ENCODE results near the gene NOC2L. TPM values are rescaled to one million over a fixed set of nuclear protein-coding genes. Genes with fewer than 3 reads are reported as not detected.

Gene NOC2L
- polyA plus RNA-seq, 1 donor (not counting 4 experiments of a cell fraction or from before 2014, with no cell fraction given) = 51.8 TPM

DNA sequence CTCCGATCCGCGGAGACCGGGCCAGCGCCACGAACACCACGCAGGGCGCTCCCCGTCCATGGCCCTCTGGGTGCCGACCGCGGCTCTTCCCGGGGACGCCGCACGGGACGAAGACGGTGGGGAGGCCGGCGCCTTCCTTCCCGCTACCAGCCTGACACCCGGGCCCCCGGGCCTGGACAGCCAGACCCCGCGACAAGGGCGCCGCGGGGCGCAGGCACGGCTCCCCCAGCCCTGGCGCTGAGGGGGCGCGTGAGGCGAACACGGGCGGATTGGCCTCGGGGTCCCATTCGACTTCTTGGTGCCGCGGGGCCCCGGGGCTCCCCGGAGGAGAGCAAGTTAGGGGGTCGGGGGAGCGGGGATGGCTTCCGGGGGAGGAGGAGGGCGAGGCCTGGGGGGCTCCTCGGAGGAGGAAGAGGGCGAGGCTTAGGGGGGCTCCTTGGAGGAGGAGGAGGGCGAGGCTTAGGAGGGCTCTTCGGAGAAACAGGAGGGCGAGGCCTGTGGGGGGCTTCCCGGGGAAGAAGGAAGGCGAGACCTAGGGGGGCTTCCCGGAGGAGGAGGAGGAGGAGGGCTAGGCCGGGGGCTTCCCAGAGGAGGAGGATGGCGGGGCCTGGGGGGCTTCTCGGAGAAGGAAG lies 791 bp upstream of the NOC2L start:
- Histone ChIP-seq H3K79me2 (ENCODE audit: control insufficient read depth, insufficient read depth, low read length) (peaks cover 29% of the 10 kb centered on the region), H3K27me3 (ENCODE audit: control insufficient read depth, extremely low read depth, insufficient read depth, low read length) (peaks cover 5% of the 10 kb centered on the region), H4K20me1 (ENCODE audit: control insufficient read depth, extremely low read depth, insufficient read depth, low read length) (peaks cover 7% of the 10 kb centered on the region), H3K4me1 (ENCODE audit: control insufficient read depth, extremely low read depth, insufficient read depth, low read length) (peaks cover 13% of the 10 kb centered on the region), H3K36me3 (ENCODE audit: control insufficient read depth in 2 of 2, extremely low read depth in 1 of 2, insufficient read depth in 2 of 2, low read length in 2 of 2) (peaks cover 26 to 28% of the 10 kb centered on the region in 2 experiments), H2AFZ (ENCODE audit: control insufficient read depth, low read length) (peak overlapping the region; percentile 6), H3K4me2 (ENCODE audit: control insufficient read depth, extremely low read depth, insufficient read depth, low read depth, low read length) (peak overlapping the region; percentile 45), H3K4me3 (ENCODE audit: control insufficient read depth in 2 of 3, extremely low read depth in 1 of 3, insufficient read depth in 2 of 3, low read depth in 1 of 3, low read length in 3 of 3) (peak overlapping the region in 2 of 3 experiments; percentile 62), H3K9me1 (ENCODE audit: control insufficient read depth, extremely low read depth, insufficient read depth, low read length) (no peaks in the 10 kb centered on the region), H3K9ac (ENCODE audit: control insufficient read depth, extremely low read depth, insufficient read depth, low read length) (peak overlapping the region; percentile 28), H3K9me3 (ENCODE audit: control insufficient read depth, low read depth, low read length) (no peaks in the 10 kb centered on the region), H3K27ac (ENCODE audit: control insufficient read depth, insufficient read depth, low read length) (no peak overlapping the region)
- no peak for FAIRE-seq
- dilution Hi-C loops (cut with MboI; ENCODE audit: extremely low pct_ligation_motif_present, low sequenced_read_pairs) = no loop called here
- DNase-seq (ENCODE audit: low read depth, low spot score) = no peak
- TF ChIP-seq, protein P1, sequence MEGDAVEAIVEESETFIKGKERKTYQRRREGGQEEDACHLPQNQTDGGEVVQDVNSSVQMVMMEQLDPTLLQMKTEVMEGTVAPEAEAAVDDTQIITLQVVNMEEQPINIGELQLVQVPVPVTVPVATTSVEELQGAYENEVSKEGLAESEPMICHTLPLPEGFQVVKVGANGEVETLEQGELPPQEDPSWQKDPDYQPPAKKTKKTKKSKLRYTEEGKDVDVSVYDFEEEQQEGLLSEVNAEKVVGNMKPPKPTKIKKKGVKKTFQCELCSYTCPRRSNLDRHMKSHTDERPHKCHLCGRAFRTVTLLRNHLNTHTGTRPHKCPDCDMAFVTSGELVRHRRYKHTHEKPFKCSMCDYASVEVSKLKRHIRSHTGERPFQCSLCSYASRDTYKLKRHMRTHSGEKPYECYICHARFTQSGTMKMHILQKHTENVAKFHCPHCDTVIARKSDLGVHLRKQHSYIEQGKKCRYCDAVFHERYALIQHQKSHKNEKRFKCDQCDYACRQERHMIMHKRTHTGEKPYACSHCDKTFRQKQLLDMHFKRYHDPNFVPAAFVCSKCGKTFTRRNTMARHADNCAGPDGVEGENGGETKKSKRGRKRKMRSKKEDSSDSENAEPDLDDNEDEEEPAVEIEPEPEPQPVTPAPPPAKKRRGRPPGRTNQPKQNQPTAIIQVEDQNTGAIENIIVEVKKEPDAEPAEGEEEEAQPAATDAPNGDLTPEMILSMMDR (optimal IDR thresholded peaks at IDR 0.05 in 1 of 3, IDR thresholded peaks at IDR 0.05 in 1 of 3, conservative IDR thresholded peaks at IDR 0.05 in 1 of 3; ENCODE audit: extremely low read depth in 1 of 3, insufficient read depth in 2 of 3, low read length in 3 of 3) = no peak
- TF ChIP-seq EZH2 (IDR thresholded peaks at IDR 0.05; ENCODE audit: low read length) = peak; percentile 21

DNA sequence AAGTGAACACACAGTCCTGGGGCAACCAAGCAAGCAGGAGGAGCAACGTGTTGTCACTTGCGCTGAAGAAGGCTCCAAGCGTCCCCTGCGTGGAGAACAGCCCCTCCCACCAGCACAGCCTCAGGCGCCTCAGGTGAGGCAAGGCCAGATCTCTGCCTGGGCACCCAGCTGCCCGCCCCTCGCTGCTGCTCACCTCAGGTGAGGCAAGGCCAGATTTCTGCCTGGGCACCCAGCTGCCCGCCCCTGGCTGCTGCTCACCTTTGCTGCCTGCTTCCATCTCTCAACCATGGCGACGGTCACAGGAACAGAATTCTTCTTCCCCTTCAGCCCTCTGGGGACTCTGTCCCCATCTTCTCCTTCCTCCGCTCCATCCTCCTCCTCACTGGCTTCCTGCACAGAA lies 2.4 kb downstream of the NOC2L start:
- Histone ChIP-seq H3K9me1 (ENCODE audit: control insufficient read depth, extremely low read depth, insufficient read depth, low read length) (no peaks in the 10 kb centered on the region), H2AFZ (ENCODE audit: control insufficient read depth, low read length) (no peak overlapping the region), H3K79me2 (ENCODE audit: control insufficient read depth, insufficient read depth, low read length) (peaks cover 29% of the 10 kb centered on the region), H3K27ac (ENCODE audit: control insufficient read depth, insufficient read depth, low read length) (no peak overlapping the region), H3K36me3 (ENCODE audit: control insufficient read depth in 2 of 2, extremely low read depth in 1 of 2, insufficient read depth in 2 of 2, low read length in 2 of 2) (peaks cover 42 to 48% of the 10 kb centered on the region in 2 experiments), H3K4me1 (ENCODE audit: control insufficient read depth, extremely low read depth, insufficient read depth, low read length) (peaks cover 13% of the 10 kb centered on the region), H3K27me3 (ENCODE audit: control insufficient read depth, extremely low read depth, insufficient read depth, low read length) (peaks cover 5% of the 10 kb centered on the region), H3K4me2 (ENCODE audit: control insufficient read depth, extremely low read depth, insufficient read depth, low read depth, low read length) (no peak overlapping the region), H3K9me3 (ENCODE audit: control insufficient read depth, low read depth, low read length) (no peaks in the 10 kb centered on the region), H3K9ac (ENCODE audit: control insufficient read depth, extremely low read depth, insufficient read depth, low read length) (no peak overlapping the region), H4K20me1 (ENCODE audit: control insufficient read depth, extremely low read depth, insufficient read depth, low read length) (peaks cover 12% of the 10 kb centered on the region), H3K4me3 (ENCODE audit: control insufficient read depth in 2 of 3, extremely low read depth in 1 of 3, insufficient read depth in 2 of 3, low read depth in 1 of 3, low read length in 3 of 3) (no peak overlapping the region)
- DNase-seq (ENCODE audit: low read depth, low spot score) (no peak), FAIRE-seq (no peak)
- TF ChIP-seq, protein P1 (optimal IDR thresholded peaks at IDR 0.05 in 1 of 3, IDR thresholded peaks at IDR 0.05 in 1 of 3, conservative IDR thresholded peaks at IDR 0.05 in 1 of 3; ENCODE audit: extremely low read depth in 1 of 3, insufficient read depth in 2 of 3, low read length in 3 of 3) = no peak
- dilution Hi-C loops (cut with MboI; ENCODE audit: extremely low pct_ligation_motif_present, low sequenced_read_pairs) = no loop called here

Measured in keratinocyte (primary cell).